ENCODE measurements around the gene GOT1.

Gene GOT1

DNA sequence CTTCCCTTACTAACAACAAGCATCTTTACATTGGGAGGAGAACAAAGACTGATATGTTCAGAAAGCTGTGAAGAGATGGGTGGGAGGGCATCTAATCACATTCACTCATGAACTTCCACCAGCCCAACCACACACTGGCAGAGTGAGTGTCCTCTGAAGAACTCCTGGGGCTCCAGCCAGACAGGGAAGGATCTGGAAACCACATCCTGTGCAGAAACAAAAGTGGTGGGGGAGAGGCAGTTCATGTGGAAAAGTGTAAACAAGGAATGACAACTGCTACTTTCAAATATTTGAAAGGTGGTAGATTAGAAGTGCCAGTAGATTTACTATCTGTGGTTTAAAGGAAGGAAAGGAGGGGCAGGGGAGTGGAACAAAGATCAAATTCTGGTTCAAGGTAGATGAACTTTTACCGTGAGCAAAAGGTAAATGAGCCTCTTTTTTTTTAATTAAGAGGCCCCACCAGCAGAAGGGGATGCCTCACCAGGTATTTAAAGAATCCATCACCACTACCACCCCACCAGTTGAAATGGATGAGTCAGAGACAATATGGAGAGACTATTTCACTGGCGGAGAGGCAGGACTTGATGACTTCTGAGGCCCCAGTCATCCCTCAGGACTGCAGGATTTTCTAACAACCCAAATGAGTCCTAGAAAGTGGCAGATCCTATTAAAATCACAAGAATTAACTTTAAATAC is 34.5 kb downstream of the GOT1 start:
- DNase-seq (ENCODE audit: low read depth) = no peak
- H3K4me3 ChIP-seq (ENCODE audit: low read depth, low read length) = no peak overlapping the region
- TF ChIP-seq, protein P1, sequence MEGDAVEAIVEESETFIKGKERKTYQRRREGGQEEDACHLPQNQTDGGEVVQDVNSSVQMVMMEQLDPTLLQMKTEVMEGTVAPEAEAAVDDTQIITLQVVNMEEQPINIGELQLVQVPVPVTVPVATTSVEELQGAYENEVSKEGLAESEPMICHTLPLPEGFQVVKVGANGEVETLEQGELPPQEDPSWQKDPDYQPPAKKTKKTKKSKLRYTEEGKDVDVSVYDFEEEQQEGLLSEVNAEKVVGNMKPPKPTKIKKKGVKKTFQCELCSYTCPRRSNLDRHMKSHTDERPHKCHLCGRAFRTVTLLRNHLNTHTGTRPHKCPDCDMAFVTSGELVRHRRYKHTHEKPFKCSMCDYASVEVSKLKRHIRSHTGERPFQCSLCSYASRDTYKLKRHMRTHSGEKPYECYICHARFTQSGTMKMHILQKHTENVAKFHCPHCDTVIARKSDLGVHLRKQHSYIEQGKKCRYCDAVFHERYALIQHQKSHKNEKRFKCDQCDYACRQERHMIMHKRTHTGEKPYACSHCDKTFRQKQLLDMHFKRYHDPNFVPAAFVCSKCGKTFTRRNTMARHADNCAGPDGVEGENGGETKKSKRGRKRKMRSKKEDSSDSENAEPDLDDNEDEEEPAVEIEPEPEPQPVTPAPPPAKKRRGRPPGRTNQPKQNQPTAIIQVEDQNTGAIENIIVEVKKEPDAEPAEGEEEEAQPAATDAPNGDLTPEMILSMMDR (IDR thresholded peaks at IDR 0.05; ENCODE audit: low read depth, low read length) = no peak
- TF ChIP-seq POLR2A (IDR thresholded peaks at IDR 0.05; ENCODE audit: extremely low read depth, insufficient read length) (no peak), MYC (IDR thresholded peaks at IDR 0.05; ENCODE audit: low read depth, low read length) (no peak)

DNA sequence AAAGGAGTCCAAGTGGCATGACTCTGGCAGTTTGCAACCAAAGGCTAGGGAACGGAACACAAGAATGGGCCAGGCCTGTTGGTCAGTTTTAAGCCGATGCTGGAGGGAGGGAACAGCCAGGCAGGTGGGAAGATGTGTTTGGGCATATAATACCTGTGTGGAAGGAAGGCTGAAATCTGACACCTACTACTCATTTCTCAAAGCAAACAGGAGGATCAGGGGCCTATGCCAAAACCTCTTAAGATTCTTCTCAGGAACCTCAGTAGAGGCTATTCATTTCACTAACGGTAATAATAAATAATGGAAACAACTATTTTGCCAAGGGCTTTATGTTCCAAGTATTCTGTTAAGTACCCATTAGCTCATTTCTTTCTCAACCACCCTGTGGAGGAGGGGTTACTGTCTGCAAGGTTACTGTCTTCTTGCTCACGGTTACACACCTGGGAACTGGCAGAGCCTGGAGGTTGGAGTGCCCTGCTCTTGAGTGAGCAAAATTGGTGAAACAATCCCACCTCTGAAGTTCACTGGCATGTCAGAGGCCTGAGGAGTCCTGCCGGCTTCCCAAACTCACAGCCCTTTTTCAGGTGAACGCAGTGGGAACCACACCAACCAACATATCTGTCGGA is 35.5 kb downstream of the GOT1 start:
- no peak for DNase-seq (ENCODE audit: low read depth)
- no peak overlapping the region for H3K4me3 ChIP-seq (ENCODE audit: low read depth, low read length)
- TF ChIP-seq, protein P2, sequence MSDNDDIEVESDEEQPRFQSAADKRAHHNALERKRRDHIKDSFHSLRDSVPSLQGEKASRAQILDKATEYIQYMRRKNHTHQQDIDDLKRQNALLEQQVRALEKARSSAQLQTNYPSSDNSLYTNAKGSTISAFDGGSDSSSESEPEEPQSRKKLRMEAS (IDR thresholded peaks at IDR 0.05; ENCODE audit: low read depth, low read length) = no peak
- TF ChIP-seq MYC (IDR thresholded peaks at IDR 0.05; ENCODE audit: low read depth, low read length) (no peak), POLR2A (IDR thresholded peaks at IDR 0.05; ENCODE audit: extremely low read depth, insufficient read length) (no peak)
- TF ChIP-seq, protein P1 (IDR thresholded peaks at IDR 0.05; ENCODE audit: low read depth, low read length) = no peak

DNA sequence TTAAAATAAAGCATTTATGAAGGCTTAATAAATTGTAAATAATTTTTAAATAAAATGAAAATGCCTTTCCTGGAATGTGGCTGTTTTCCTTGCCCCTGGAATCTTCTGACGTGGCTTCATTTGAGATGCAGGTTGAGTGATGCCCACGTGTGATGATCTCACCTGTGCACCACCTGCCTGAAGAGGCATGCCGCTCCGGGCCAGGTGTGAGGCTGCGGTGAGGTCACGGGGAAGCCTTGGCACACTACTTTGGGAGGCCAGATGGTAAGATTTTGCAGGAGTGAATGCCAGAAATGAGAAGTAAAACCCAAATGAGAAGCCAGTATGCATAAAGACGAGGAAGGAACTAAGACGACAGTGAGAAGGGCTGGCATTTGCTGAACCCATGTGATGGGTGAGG is 36.2 kb downstream of the GOT1 start:
- DNase-seq (ENCODE audit: low read depth) = no peak
- no peak overlapping the region for H3K4me3 ChIP-seq (ENCODE audit: low read depth, low read length)
- TF ChIP-seq, protein P1 (IDR thresholded peaks at IDR 0.05; ENCODE audit: low read depth, low read length) = no peak
- TF ChIP-seq, protein P2 (IDR thresholded peaks at IDR 0.05; ENCODE audit: low read depth, low read length) = no peak
- no peak for TF ChIP-seq POLR2A (IDR thresholded peaks at IDR 0.05; ENCODE audit: extremely low read depth, insufficient read length)
- no peak for TF ChIP-seq MYC (IDR thresholded peaks at IDR 0.05; ENCODE audit: low read depth, low read length)

DNA sequence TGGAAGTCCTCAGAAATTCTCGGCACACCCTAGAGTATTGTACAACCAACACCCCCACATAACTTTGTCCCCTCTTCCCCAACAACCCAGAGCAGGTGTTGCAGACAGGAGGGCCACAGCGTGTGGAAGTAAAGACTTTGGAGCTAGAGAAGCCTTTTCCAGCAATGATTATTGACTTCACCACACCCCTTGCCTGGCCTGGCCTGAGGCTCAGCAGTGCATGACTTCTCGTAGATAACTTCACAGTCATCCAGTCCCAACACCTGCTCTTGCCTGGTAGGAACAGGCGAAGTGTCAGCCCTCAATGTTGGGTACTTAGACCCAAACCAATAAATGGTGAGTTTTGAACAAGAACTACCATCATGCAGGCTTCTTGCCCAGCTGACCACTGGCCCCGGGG is 36.7 kb downstream of the GOT1 start:
- DNase-seq (ENCODE audit: low read depth) = no peak
- no peak for TF ChIP-seq POLR2A (IDR thresholded peaks at IDR 0.05; ENCODE audit: extremely low read depth, insufficient read length)
- no peak for TF ChIP-seq MYC (IDR thresholded peaks at IDR 0.05; ENCODE audit: low read depth, low read length)
- TF ChIP-seq, protein P1 (IDR thresholded peaks at IDR 0.05; ENCODE audit: low read depth, low read length) = no peak
- TF ChIP-seq, protein P2 (IDR thresholded peaks at IDR 0.05; ENCODE audit: low read depth, low read length) = no peak
- H3K4me3 ChIP-seq (ENCODE audit: low read depth, low read length) = no peak overlapping the region

DNA sequence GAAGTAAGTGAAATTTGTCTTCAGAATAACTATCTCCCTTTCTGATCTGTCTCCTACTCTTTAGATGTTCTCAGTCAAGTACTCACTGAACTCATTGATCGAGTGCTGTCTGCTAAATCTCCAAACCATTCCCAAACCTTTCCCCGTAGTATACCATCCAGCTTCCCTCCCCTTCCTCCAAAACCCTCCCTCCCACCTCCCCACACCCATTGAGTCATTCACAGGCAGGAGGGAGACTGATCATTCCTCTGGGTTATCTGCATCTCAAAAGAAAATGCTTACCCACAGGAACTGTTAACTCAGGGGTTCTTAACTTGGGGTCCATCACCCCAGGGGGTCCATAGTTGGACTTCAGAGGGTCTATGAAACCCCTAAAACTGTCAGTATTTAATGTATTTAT is 37.4 kb downstream of the GOT1 start:
- DNase-seq (ENCODE audit: low read depth) = no peak
- H3K4me3 ChIP-seq (ENCODE audit: low read depth, low read length) = no peak overlapping the region
- TF ChIP-seq POLR2A (IDR thresholded peaks at IDR 0.05; ENCODE audit: extremely low read depth, insufficient read length) (no peak), MYC (IDR thresholded peaks at IDR 0.05; ENCODE audit: low read depth, low read length) (no peak)
- TF ChIP-seq, protein P2 (IDR thresholded peaks at IDR 0.05; ENCODE audit: low read depth, low read length) = no peak
- TF ChIP-seq, protein P1 (IDR thresholded peaks at IDR 0.05; ENCODE audit: low read depth, low read length) = no peak
